Measurements from ENCODE around the gene APMAP. TPM values are rescaled to one million over a fixed set of nuclear protein-coding genes. Genes with fewer than 3 reads are reported as not detected.

Gene APMAP
- total and polyA plus RNA-seq, 9 of the 15 experiments (the other 6 are each of a cell fraction or from before 2014, with no cell fraction given) = 6.7 to 18.2 (median 14.4) TPM

- H3K9me3 ChIP-seq (replicated peaks; ENCODE audit: control insufficient read depth, insufficient read depth, low read depth, low read length) = no peaks in the 10 kb centered on the region
- intact Hi-C loops (cut with micrococcal nuclease) = no loop called here
- no peaks in the 10 kb centered on the region for H3K27me3 ChIP-seq (ENCODE audit: control insufficient read depth in 2 of 2, insufficient read depth in 2 of 2, low read length in 2 of 2)
- FAIRE-seq = no peak
- no peak overlapping the region for H3K4me3 ChIP-seq
- ATAC-seq = no peak
- H3K79me2 ChIP-seq (ENCODE audit: control insufficient read depth, insufficient read depth, low read length) = no peaks in the 10 kb centered on the region
- ChIA-PET CTCF (ENCODE audit: low intra/inter-chr PET ratio) (no interaction called here), POLR2A (interaction anchor here (0.6 kb wide), 1 partner anchor 484 kb away, joined by 4 read pairs; no protein-coding TSS in a partner anchor)
- H3K4me1 ChIP-seq (replicated peaks in 1 of 2; ENCODE audit: control insufficient read depth in 2 of 2, insufficient read depth in 2 of 2, low read length in 2 of 2) = no peaks in the 10 kb centered on the region
- DNase-seq (ENCODE audit: extremely low read depth in 1 of 4, low spot score in 3 of 4) = no peak
- no peak overlapping the region for H3K4me2 ChIP-seq (ENCODE audit: insufficient read depth, low read length)
- no peaks in the 10 kb centered on the region for H4K20me1 ChIP-seq (replicated peaks; ENCODE audit: control insufficient read depth, insufficient read depth, low read length)
- H2AFZ ChIP-seq (ENCODE audit: low read depth, low read length) = no peak overlapping the region
- H3K27ac ChIP-seq (ENCODE audit: extremely low read depth, low read depth, low read length) = no peak overlapping the region
- H3K36me3 ChIP-seq (ENCODE audit: control insufficient read depth, insufficient read depth, low read length) = peaks cover 18% of the 10 kb centered on the region; the same call in 2 of the 3 replicates
- BruUV-seq (replicated peaks) = no TSS peak
- no peak overlapping the region for H3K9ac ChIP-seq (ENCODE audit: insufficient read depth in 1 of 2, low read depth in 2 of 2, low read length in 2 of 2)
- in situ Hi-C loops (cut with MboI) = no loop called here
- H3K9me1 ChIP-seq (ENCODE audit: control insufficient read depth, insufficient read depth, low read length) = no peaks in the 10 kb centered on the region
- 83% methylated on average over 1 of the region's 2 CpGs for WGBS (ENCODE audit: insufficient coverage, low coverage, missing lambda C conversion rate)
- TF ChIP-seq CBX5 (IDR thresholded peaks at IDR 0.05; ENCODE audit: borderline replicate concordance, low read depth) (no peak), RBM39 (optimal IDR thresholded peaks at IDR 0.05; ENCODE audit: low read depth, low read length) (no peak), ETV6 (IDR thresholded peaks at IDR 0.05; ENCODE audit: borderline replicate concordance in 1 of 2, low read depth in 2 of 2, low read length in 1 of 2) (no peak), ETV6 (CRISPR knock-in tag; IDR thresholded peaks at IDR 0.05; ENCODE audit: borderline replicate concordance) (no peak), GTF3C2 (IDR thresholded peaks at IDR 0.05; ENCODE audit: borderline replicate concordance, extremely low read depth, insufficient read length) (no peak), RAD21 (CRISPR knock-in tag; conservative IDR thresholded peaks at IDR 0.05 in 1 of 2, IDR thresholded peaks at IDR 0.05 in 1 of 2) (no peak), SRSF9 (IDR thresholded peaks at IDR 0.05; ENCODE audit: borderline replicate concordance, low read depth, low read length) (no peak), RBM15 (IDR thresholded peaks at IDR 0.05; ENCODE audit: insufficient read depth, low read length) (no peak), CBX2 (IDR thresholded peaks at IDR 0.05; ENCODE audit: insufficient read depth, low read length, poor library complexity, severe bottlenecking) (no peak), PPARD (CRISPR knock-in tag; IDR thresholded peaks at IDR 0.05) (no peak), NR2C2 (CRISPR knock-in tag; IDR thresholded peaks at IDR 0.05) (no peak), NR2C2 (tag; IDR thresholded peaks at IDR 0.05) (no peak), ZNF586 (CRISPR knock-in tag; conservative IDR thresholded peaks at IDR 0.05) (no peak), ZNF668 (CRISPR knock-in tag; IDR thresholded peaks at IDR 0.05) (no peak), ZNF174 (CRISPR knock-in tag; IDR thresholded peaks at IDR 0.05) (no peak), NFE2 (IDR thresholded peaks at IDR 0.05; ENCODE audit: low read depth) (no peak), AFF4 (CRISPR knock-in tag; IDR thresholded peaks at IDR 0.05) (no peak)
These were observed 30.4 kb downstream of the APMAP start for GRCh38 chr20:24962182-24962492.

Measured in K562 (cell line).